ENCODE results near the gene CYP51A1.
A peak's percentile ranks its signal among the peaks of the same experiment; 100 is the strongest.
"Not testable (repeated sequence)": the region's sequence is repeated elsewhere in the genome, so short reads cannot be mapped to it uniquely, and the experiment has no call there.

The CYP51A1 gene

GRCh38 chr7:92131093-92131492 is 3.2 kb downstream of the CYP51A1 start:
- no peak for DNase-seq

DNA sequence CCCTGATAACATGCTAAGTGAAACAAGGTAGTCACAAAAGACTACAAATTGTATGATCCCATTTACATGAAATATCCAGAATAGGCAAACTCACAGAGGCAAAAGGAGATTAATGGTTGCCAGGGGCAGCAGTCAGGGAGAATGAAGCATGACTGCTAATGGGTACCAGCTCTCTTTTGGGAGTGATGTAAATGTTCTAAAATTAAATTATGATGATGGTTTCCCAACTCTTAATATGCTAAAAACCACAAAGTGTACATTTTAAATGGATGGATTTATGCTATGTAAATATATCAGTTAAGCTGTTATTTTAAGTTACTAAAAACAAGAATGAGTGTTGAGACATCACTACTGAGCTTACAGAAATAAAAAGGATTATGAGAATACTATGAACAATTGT is 12.6 kb downstream of the CYP51A1 start:
- no peak for DNase-seq

GRCh38 chr7:92119213-92119759 is 15.0 kb downstream of the CYP51A1 start:
- no peak for DNase-seq

DNA sequence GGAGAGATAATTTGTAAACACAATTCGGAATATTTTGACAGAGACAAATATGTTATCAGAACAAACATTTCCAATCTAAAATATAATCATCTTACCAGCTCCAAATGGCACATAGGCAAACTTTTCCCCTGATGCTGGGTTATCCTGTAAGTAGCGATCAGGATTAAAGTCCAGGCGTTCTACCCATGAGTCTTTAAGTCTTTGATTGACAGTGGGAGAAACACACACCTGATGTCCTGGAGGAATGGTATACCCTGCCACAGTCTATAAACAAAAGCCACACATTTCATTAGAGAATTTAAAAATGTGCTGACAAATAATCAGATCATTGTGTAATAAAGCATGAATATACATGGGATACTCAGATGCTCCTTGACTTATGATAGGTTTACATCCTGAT is 17.3 kb downstream of the CYP51A1 start:
- DNase-seq = no peak

DNA sequence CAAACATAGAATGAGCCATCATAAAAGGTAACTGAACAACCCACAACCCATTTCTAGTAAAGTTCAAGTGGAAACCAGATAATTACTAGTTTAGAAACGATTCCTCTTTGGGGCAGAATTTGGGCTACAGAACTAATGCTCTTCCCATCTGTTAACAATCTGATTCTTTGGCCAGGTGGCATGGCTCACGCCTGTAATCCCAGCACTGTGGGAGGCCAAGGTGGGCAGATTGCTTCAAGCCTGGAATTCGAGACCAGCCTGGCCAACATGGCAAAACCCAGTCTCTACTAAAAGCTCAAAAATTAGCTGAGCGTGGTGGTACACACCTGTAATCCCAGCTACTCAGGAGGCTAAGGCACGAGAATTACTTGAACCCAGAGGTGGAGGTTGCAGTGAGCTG is 18.5 kb downstream of the CYP51A1 start:
- DNase-seq = peak in 1 of 14 donors; percentile 62

DNA sequence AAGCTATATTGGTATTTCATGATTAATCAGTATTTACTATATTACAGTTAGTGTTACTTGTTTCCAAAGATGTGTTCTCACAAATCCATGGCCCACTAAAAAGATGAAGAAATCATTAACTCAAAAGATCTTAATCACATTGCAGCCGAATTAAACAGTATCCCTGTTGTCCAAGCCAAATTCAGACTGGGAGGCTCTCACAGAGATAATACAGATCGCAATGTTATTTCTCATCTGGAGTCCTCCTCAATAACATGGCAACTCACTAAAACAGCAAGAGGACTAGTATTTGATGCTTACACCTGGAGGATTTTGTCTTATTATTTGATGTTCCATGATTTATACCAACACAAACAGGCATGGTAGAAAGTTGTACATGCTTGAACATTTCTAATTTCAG is 23.4 kb downstream of the CYP51A1 start:
- DNase-seq = no peak

DNA sequence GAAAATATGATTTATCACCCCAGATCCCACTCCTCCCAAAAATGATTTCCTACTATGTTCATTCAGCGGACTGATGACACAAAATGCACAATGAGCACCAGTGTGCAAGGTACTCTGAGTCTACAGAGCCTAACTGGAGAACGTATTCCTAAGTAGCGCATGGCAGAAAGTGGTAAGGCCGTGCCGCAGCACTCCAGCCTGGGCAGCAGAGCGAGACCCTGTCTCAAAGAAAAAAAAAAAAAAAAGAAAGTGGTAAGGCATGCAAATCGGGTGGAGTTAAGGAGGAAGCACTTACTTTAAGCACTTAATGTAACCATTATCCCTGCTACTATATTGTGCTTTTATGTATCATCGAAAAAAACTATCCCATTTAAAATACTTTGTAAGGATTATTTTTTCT is 25.5 kb downstream of the CYP51A1 start:
- DNase-seq = no peak

- not testable (repeated sequence) for DNase-seq
Observed at GRCh38 chr7:92102862-92103261, 31.4 kb downstream of the CYP51A1 start.

DNA sequence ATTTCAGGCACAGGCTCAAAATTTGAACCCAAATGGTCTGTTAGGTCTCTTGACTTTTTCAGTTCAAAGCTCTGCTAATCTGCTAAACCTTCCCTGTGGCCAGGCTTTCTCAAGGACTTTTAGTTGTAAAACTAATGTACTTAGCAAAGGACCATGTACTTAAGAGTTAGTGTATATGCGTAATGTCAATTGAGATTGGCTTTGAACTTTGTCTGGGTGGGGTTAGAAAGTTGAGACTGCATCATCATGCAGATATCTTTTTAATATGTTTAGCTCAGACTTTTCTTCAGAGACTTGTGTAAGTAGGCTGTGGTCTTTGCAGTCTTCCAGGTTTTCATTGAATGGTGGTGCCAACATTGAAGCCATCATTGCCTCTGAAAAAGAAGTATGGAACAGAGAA is 33.7 kb downstream of the CYP51A1 start:
- no peak for DNase-seq

DNA sequence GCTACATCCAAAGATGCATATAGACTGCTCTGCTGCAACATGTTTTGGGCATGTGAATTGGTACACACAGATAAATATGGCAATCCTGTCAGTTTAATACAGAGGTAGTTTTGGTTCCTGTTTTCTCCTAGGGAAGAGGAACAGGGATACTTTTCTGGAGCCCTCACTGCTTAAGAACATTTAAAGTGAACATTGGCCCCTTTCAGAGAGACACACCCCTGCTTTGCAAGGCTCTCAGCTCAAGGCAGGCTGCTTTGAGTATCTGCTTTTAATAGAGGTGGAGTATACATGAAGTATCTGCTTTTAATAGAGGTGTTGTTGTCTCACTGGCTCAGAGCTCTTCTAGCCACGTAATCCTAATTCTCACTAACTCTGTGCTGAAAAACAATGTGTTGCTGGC is 38.9 kb downstream of the CYP51A1 start:
- DNase-seq = no peak

DNA sequence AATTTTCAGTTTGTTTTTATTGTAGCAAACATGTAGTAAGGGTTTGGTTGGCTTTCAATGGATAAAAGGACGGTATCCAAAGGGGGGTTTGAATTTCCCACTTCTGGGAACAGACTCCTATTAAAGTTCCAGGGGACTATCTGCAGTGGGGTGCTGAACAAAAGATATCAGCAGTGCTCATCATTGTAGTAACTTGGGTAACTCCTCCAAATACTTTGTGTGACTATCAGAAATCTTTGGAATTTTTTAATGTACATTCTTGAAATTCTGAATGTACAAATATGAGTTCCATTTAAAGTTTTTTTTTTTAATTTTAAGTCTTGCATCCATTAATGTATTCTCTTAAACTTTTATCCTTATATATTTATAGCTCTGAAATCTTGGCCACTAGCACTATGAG is 42.1 kb downstream of the CYP51A1 start:
- DNase-seq = no peak

DNA sequence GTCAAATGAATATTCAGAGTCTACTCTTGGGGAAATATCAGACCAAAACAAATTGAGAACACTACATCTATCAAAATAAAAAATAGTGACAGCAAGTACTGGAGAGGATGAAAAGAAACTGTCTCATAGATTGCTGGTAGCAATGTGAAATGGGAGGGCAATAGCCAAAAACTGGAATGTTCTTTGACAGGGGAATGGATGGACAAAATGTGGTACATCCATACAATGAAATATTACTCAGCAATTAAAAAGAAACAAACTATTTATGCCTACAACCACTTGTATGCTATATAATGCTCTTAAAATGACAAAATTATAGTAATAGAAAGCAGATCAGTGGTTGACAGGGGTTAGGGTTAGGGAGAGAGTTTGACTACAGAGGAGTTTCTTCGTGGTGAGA is 46.0 kb downstream of the CYP51A1 start:
- DNase-seq = no peak

DNA sequence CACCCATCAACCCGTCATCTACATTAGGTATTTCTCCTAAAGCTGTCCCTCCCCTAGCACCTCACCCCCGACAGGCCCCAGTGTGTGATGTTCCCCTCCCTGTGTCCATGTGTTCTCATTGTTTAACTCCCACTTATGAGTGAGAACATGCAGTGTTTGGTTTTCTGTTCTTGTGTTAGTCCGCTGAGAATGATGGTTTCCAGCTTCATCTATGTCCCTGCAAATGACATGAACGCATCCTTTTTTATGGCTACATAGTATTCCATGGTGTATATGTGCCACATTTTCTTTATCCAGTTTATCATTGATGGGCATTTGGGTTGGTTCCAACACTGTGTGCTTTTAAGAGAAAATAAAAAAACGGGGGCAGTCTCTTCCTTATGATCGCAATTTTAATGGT is 50.4 kb downstream of the CYP51A1 start:
- DNase-seq = not testable (repeated sequence)

DNA sequence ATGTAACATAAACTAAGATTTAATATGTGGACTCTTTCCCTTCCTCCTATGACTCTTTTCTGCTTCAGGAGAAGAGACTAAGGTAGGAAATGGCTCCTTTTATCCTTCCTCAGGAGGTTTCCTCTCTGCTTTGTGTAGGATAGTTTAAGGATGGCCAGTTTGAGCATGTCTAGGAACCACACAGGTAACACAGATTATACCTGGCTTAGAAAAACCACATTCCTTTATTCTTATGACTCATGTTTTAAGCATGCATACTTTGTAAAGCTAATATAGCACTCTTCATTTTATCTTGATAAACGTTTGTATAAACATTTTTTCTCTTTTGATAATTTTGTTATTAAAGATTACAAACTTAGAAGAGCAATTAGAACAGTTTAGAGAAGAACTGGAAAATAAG is 57.8 kb downstream of the CYP51A1 start:
- DNase-seq = no peak

GRCh38 chr7:92075455-92076158 is 58.7 kb downstream of the CYP51A1 start:
- no peak for DNase-seq

DNA sequence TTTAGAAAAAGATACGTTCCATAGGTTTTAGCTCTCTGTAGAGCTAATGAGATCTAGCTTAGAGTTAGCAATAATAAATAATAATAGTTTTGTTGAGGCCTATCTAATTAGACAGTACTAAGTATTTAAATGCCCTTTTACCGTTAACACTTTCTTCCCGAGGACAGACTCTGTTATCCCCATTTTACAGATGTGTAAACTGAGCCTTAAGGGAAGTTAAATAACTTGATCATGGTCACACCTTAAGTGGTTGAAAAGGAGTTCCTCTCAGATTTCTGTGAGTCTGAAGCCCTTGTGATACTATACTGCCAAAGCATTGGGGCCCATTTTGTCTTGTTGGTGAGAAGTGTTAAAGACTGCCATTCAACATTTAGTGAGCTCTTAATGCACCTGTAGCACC is 61.6 kb downstream of the CYP51A1 start:
- no peak for DNase-seq

DNA sequence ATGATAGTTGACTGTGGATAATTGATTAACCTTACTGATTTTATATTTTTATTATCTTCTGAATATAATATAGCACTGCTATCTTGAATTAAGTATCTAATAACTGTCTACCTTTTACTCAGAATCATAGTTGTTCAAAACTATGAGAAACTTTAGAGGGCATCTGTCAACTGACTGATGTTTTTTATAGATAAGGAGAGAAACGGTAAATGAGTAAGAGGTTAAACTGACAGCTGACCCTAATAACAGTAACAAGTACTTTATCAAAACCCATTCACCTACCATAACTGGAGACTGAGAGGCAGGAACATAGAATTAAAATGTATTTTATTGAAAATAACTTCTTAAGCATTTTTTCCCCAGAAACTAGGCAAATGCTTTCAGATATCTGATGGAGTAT is 62.2 kb downstream of the CYP51A1 start:
- no peak for DNase-seq

- no peak for DNase-seq
Observed at GRCh38 chr7:92071032-92071431, 63.2 kb downstream of the CYP51A1 start.

- DNase-seq = no peak
Observed at GRCh38 chr7:92064438-92065029, 69.7 kb downstream of the CYP51A1 start.
